AG04449 (cell line): ENCODE measurements around the gene ETV6.

Experiments
- CTCF ChIA-PET: fragments of 350-600 bp; formaldehyde crosslinking; extraction: SDS; loops from one replicate; lab custom pipeline; 2021; ENCODE audit warnings: antibody characterized with exemption; lab: Yijun Ruan, JAX
- POLR2A ChIA-PET: fragments of 400-600, 350-600 bp; formaldehyde crosslinking; extraction: SDS; loops from one replicate; lab custom pipeline; 2020; ENCODE audit warnings: antibody characterized with exemption, inconsistent platforms; lab: Yijun Ruan, JAX
- DNase-seq: peaks from one replicate; pipeline ENCODE4 v3.0.0-alpha.2; 2010; ENCODE audit warnings: low read depth, low spot score
- H3K4me3 ChIP-seq: 2 replicates; pipeline ENCODE4 v1.5.1; 2011; ENCODE audit warnings: low read depth, mild to moderate bottlenecking, control low read depth, low read length
- TF ChIP-seq, protein P1 (sequence below): IDR thresholded peaks from one replicate; pipeline ENCODE4 v1.5.1; 2011; ENCODE audit warnings: mild to moderate bottlenecking, moderate library complexity, low read length, control low read depth, inconsistent platforms; ENCODE audit not compliant: insufficient read depth; ENCODE audit errors: missing control alignments

Gene ETV6

DNA sequence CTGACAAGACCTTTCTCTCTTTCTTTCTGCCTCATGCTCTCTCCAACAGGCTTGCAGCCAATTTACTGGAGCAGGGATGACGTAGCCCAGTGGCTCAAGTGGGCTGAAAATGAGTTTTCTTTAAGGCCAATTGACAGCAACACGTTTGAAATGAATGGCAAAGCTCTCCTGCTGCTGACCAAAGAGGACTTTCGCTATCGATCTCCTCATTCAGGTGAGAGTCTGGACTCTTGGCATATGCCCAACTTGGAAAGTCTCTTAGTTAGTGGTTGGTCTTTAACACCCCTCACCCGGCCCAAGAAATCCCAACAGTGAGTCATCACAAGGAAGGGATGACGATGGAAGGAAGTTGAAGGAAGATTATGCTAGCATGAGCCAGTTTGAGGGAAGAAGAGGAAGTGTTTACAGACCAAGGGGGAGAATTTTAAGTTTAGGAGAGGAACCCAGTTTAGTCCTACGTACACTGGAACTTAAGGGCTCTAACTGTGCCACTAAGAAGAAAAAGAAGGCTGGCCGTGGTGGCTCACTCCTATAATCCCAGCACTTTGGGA is 189.7 kb downstream of the ETV6 start:
- CTCF ChIA-PET: no interaction called here
- H3K4me3 ChIP-seq: no peak overlapping the region
- DNase-seq: no peak
- POLR2A ChIA-PET: no interaction called here
- TF ChIP-seq, protein P1, sequence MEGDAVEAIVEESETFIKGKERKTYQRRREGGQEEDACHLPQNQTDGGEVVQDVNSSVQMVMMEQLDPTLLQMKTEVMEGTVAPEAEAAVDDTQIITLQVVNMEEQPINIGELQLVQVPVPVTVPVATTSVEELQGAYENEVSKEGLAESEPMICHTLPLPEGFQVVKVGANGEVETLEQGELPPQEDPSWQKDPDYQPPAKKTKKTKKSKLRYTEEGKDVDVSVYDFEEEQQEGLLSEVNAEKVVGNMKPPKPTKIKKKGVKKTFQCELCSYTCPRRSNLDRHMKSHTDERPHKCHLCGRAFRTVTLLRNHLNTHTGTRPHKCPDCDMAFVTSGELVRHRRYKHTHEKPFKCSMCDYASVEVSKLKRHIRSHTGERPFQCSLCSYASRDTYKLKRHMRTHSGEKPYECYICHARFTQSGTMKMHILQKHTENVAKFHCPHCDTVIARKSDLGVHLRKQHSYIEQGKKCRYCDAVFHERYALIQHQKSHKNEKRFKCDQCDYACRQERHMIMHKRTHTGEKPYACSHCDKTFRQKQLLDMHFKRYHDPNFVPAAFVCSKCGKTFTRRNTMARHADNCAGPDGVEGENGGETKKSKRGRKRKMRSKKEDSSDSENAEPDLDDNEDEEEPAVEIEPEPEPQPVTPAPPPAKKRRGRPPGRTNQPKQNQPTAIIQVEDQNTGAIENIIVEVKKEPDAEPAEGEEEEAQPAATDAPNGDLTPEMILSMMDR: no peak

DNA sequence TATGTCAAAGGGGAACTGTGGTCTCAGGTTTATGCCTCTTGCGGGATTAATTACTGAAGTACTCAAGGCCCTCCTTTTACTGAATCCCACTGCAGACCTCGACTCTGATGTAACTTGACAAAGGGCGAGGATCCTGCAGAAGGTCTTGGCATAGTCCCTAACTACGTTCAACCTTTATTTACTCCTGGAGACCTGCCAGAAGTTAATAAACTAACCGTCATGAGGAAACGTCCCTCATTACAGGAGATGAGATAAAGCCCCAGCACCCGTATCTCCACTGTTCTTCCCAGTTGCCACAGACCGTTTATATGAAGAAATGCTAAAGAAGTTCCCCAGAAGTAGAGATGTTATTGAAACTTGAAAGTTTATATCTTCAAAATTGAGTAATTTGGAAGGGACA is 190.9 kb downstream of the ETV6 start:
- TF ChIP-seq, protein P1: no peak
- POLR2A ChIA-PET: no interaction called here
- H3K4me3 ChIP-seq: no peak overlapping the region
- DNase-seq: no peak
- CTCF ChIA-PET: no interaction called here

GRCh38 chr12:11846488-11846887 is 197.0 kb downstream of the ETV6 start:
- ChIA-PET POLR2A (no interaction called here), CTCF (no interaction called here)
- TF ChIP-seq, protein P1: no peak
- no peak overlapping the region for H3K4me3 ChIP-seq
- DNase-seq: no peak

DNA sequence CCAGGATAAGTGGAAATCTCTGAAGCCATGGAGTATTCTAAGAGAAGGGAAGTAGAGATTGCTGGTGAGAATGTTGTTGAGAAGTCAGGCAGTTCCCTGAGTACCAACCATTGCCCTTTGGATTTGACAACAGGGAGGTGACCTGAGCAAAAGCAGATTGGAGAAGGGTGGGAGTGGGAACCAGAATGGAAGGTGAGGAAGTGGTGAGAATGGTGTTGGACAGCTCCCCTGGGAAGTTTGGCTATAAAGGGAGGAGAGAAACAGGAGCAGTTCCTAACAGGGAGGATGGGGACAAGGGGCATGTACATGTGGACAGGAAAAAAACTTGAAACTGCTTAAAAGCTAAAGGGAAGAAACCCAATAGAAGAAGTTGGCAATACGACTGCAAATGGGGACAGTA is 198.1 kb downstream of the ETV6 start:
- H3K4me3 ChIP-seq: no peak overlapping the region
- TF ChIP-seq, protein P1: no peak
- no peak for DNase-seq
- ChIA-PET CTCF (no interaction called here), POLR2A (no interaction called here)

GRCh38 chr12:11849757-11850504 is 200.5 kb downstream of the ETV6 start:
- CTCF ChIA-PET: no interaction called here
- no peak for DNase-seq
- no peak overlapping the region for H3K4me3 ChIP-seq
- POLR2A ChIA-PET: no interaction called here
- TF ChIP-seq, protein P1: no peak

DNA sequence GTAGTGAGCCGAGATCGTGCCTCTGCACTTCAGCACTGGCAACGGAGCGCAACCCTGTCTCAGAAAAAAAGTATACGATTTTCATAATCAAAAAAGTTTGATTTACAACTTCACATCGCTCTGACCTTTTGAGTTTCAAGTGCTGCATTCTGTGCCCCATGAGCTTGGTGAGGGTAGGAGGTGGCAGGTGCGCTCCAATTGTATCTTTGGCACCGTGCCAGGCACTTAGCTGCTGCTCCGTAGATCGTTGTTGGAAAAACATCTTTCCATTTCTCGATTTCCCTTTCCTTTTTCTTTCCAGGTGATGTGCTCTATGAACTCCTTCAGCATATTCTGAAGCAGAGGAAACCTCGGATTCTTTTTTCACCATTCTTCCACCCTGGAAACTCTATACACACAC is 203.7 kb downstream of the ETV6 start:
- H3K4me3 ChIP-seq: no peak overlapping the region
- no peak for DNase-seq
- CTCF ChIA-PET: interaction anchor here (1.9 kb wide), 1 partner anchor 180 kb away, joined by 6 read pairs; no protein-coding TSS in a partner anchor
- POLR2A ChIA-PET: no interaction called here
- TF ChIP-seq, protein P1: no peak
